SK-N-MC (cell line): ENCODE measurements around the gene PLA1A.

Source experiments
- EZH2 ChIP-seq: fragments of 200-600 bp; sonication (generic); IDR thresholded peaks from one replicate; pipeline ENCODE4 v1.6.1; 2017; ENCODE audit warnings: antibody characterized with exemption
- FOXP2 ChIP-seq: optimal IDR thresholded peaks from 2 replicates; pipeline ENCODE3; 2011; ENCODE audit warnings: mild to moderate bottlenecking, moderate library complexity; ENCODE audit not compliant: insufficient read depth; ENCODE audit errors: extremely low read length, control extremely low read depth
- POLR2AphosphoS5 ChIP-seq: IDR thresholded peaks from 2 replicates; pipeline ENCODE4 v1.6.1; 2012; ENCODE audit warnings: mild to moderate bottlenecking, low read depth, low read length, borderline replicate concordance

DNA sequence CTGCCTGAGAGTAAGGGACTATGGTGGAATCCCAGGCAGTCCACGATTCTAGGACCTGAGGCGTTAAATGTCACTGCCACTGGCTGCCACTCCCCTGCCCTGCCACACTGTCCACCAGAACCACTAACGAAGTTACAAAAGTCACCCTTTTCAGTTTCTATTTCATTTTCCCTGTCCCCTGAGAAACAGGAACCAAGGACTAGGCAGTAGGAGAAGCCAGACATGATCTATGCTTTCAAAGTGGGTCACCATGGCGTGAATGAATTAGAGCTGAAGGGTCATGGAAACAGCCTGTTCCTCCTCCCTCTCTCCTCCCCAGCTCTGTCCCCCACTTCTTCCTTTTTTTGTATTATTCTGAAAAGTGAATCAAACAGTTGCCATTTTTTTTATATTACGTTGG is 27.5 kb upstream of the PLA1A start:
- TF ChIP-seq POLR2AphosphoS5 (no peak), EZH2 (no peak), FOXP2 (no peak)
